Activated naive CD4-positive, alpha-beta T cell treated with anti-CD3 and anti-CD28 coated beads, Interleukin-2, amount 10 ng/mL, durations not matched to agents 7 days and 5 days (primary cell): ENCODE measurements around the gene SHISAL2A.

Experiments
- CTCF ChIA-PET: fragments of 350-600 bp; sonication (Branson Sonifier 250); formaldehyde crosslinking; loops from one replicate; lab custom pipeline; 2021; ENCODE audit warnings: antibody characterized with exemption; lab: Charles Lee
- DNase-seq: peaks from one replicate; pipeline ENCODE4 v3.0.0-alpha.2; 2020
- H3K27ac Mint-ChIP-seq: one replicate; pipeline ENCODE4 v1.8.0; 2021; ENCODE audit warnings: mild to moderate bottlenecking, moderate library complexity, mixed read lengths
- H3K27me3 Mint-ChIP-seq: one replicate; pipeline ENCODE4 v1.8.0; 2021; ENCODE audit warnings: mild to moderate bottlenecking, mixed read lengths
- H3K36me3 Mint-ChIP-seq: one replicate; pipeline ENCODE4 v1.8.0; 2021; ENCODE audit warnings: mixed read lengths
- H3K4me1 Mint-ChIP-seq: one replicate; pipeline ENCODE4 v1.8.0; 2021; ENCODE audit warnings: mixed read lengths
- H3K4me3 Mint-ChIP-seq: one replicate; pipeline ENCODE4 v1.8.0; 2021; ENCODE audit warnings: mild to moderate bottlenecking, moderate library complexity, mixed read lengths
- H3K9me3 Mint-ChIP-seq: one replicate; pipeline ENCODE4 v1.8.0; 2021; ENCODE audit warnings: mixed read lengths

Gene SHISAL2A

GRCh38 chr1:52632732-52633290 is at the start of gene SHISAL2A:
TSS of gene SHISAL2A (plus strand) at chr1:52633168. CDS start at chr1:52633494, 326 bp downstream.
- Mint-ChIP-seq H3K4me1 (peaks cover 62% of the 10 kb centered on the region), H3K9me3 (peaks cover 9% of the 10 kb centered on the region), H3K27me3 (peaks cover 14% of the 10 kb centered on the region), H3K4me3 (peak within 1 kb of the TSS; percentile 84), H3K27ac (peak within 1 kb of the TSS; percentile 91), H3K36me3 (peaks cover 26% of the 10 kb centered on the region)
- DNase-seq: peak; percentile 78
- CTCF ChIA-PET: interaction anchor here (1.1 to 1.2 kb wide), 2 partner anchors 52 to 53 kb away, joined by 3 to 4 read pairs; no protein-coding TSS in a partner anchor

GRCh38 chr1:52585474-52585873 is 47.5 kb upstream of the SHISAL2A start:
- Mint-ChIP-seq H3K36me3 (peaks cover 2% of the 10 kb centered on the region), H3K27ac (no peak overlapping the region), H3K9me3 (no peaks in the 10 kb centered on the region), H3K27me3 (peaks cover 7% of the 10 kb centered on the region), H3K4me3 (no peak overlapping the region), H3K4me1 (no peaks in the 10 kb centered on the region)
- CTCF ChIA-PET: no interaction called here
- no peak for DNase-seq

GRCh38 chr1:52588027-52588426 is 44.9 kb upstream of the SHISAL2A start:
- H3K27me3 Mint-ChIP-seq: peaks cover 7% of the 10 kb centered on the region
- H3K36me3 Mint-ChIP-seq: no peaks in the 10 kb centered on the region
- CTCF ChIA-PET: no interaction called here

GRCh38 chr1:52588535-52588934 is 44.4 kb upstream of the SHISAL2A start:
- Mint-ChIP-seq H3K27me3 (peaks cover 7% of the 10 kb centered on the region), H3K27ac (no peak overlapping the region), H3K9me3 (no peaks in the 10 kb centered on the region), H3K4me3 (no peak overlapping the region), H3K36me3 (no peaks in the 10 kb centered on the region), H3K4me1 (no peaks in the 10 kb centered on the region)
- CTCF ChIA-PET: no interaction called here
- no peak for DNase-seq

More at GRCh38 chr1:52588027-52588426, 44.9 kb upstream of the SHISAL2A start:
- H3K27ac Mint-ChIP-seq: no peak overlapping the region
- H3K4me1 Mint-ChIP-seq: no peaks in the 10 kb centered on the region
- DNase-seq: no peak
- H3K9me3 Mint-ChIP-seq: no peaks in the 10 kb centered on the region
- H3K4me3 Mint-ChIP-seq: no peak overlapping the region

GRCh38 chr1:52590266-52590665 is 42.7 kb upstream of the SHISAL2A start:
- no peak for DNase-seq
- H3K4me1 Mint-ChIP-seq: no peaks in the 10 kb centered on the region
- no peaks in the 10 kb centered on the region for H3K36me3 Mint-ChIP-seq
- no peak overlapping the region for H3K27ac Mint-ChIP-seq
- no peaks in the 10 kb centered on the region for H3K9me3 Mint-ChIP-seq
- H3K27me3 Mint-ChIP-seq: peaks cover 17% of the 10 kb centered on the region
- CTCF ChIA-PET: no interaction called here
- no peak overlapping the region for H3K4me3 Mint-ChIP-seq

- H3K27me3 Mint-ChIP-seq: peaks cover 25% of the 10 kb centered on the region
- no peak overlapping the region for H3K4me3 Mint-ChIP-seq
- CTCF ChIA-PET: interaction anchor here (1.0 kb wide), 1 partner anchor 25 kb away, joined by 3 read pairs; no protein-coding TSS in a partner anchor
- no peak for DNase-seq
- H3K27ac Mint-ChIP-seq: no peak overlapping the region
- H3K9me3 Mint-ChIP-seq: no peaks in the 10 kb centered on the region
- H3K4me1 Mint-ChIP-seq: no peaks in the 10 kb centered on the region
- H3K36me3 Mint-ChIP-seq: no peaks in the 10 kb centered on the region
These were observed 40.2 kb upstream of the SHISAL2A start for GRCh38 chr1:52592637-52593323.

GRCh38 chr1:52593495-52593894 is 39.5 kb upstream of the SHISAL2A start:
- Mint-ChIP-seq H3K27ac (no peak overlapping the region), H3K36me3 (no peaks in the 10 kb centered on the region), H3K4me1 (no peaks in the 10 kb centered on the region), H3K9me3 (no peaks in the 10 kb centered on the region), H3K4me3 (no peak overlapping the region), H3K27me3 (peaks cover 24% of the 10 kb centered on the region)
- CTCF ChIA-PET: interaction anchor here (1.0 to 1.1 kb wide), 2 partner anchors 26 to 65 kb away, joined by 3 read pairs; no protein-coding TSS in a partner anchor
- DNase-seq: no peak

GRCh38 chr1:52595061-52595460 is 37.9 kb upstream of the SHISAL2A start:
- Mint-ChIP-seq H3K9me3 (no peaks in the 10 kb centered on the region), H3K27me3 (peaks cover 18% of the 10 kb centered on the region), H3K4me1 (peaks cover 2% of the 10 kb centered on the region), H3K4me3 (no peak overlapping the region), H3K36me3 (no peaks in the 10 kb centered on the region), H3K27ac (no peak overlapping the region)
- no peak for DNase-seq
- CTCF ChIA-PET: no interaction called here

- Mint-ChIP-seq H3K36me3 (no peaks in the 10 kb centered on the region), H3K27me3 (peaks cover 18% of the 10 kb centered on the region), H3K27ac (no peak overlapping the region), H3K4me3 (no peak overlapping the region), H3K4me1 (peaks cover 18% of the 10 kb centered on the region), H3K9me3 (no peaks in the 10 kb centered on the region)
- CTCF ChIA-PET: no interaction called here
- no peak for DNase-seq
These were observed 35.1 kb upstream of the SHISAL2A start for GRCh38 chr1:52597912-52598311.

- CTCF ChIA-PET: interaction anchor here (0.7 kb wide), 1 partner anchor 76 kb away, joined by 3 read pairs; no protein-coding TSS in a partner anchor
- no peak for DNase-seq
- peaks cover 18% of the 10 kb centered on the region for H3K27me3 Mint-ChIP-seq
- H3K4me3 Mint-ChIP-seq: no peak overlapping the region
- H3K9me3 Mint-ChIP-seq: no peaks in the 10 kb centered on the region
- no peaks in the 10 kb centered on the region for H3K36me3 Mint-ChIP-seq
- H3K27ac Mint-ChIP-seq: no peak overlapping the region
- H3K4me1 Mint-ChIP-seq: peaks cover 26% of the 10 kb centered on the region
These were observed 34.2 kb upstream of the SHISAL2A start for GRCh38 chr1:52598729-52599128.

GRCh38 chr1:52599236-52599635 is 33.7 kb upstream of the SHISAL2A start:
- H3K4me3 Mint-ChIP-seq: no peak overlapping the region

GRCh38 chr1:52600533-52601179 is 32.3 kb upstream of the SHISAL2A start:
- CTCF ChIA-PET: no interaction called here
- no peak for DNase-seq
- Mint-ChIP-seq H3K36me3 (peaks cover 7% of the 10 kb centered on the region), H3K4me1 (peaks cover 45% of the 10 kb centered on the region), H3K27ac (no peak overlapping the region), H3K27me3 (peaks cover 4% of the 10 kb centered on the region), H3K9me3 (no peaks in the 10 kb centered on the region), H3K4me3 (no peak overlapping the region)

More at GRCh38 chr1:52599236-52599635, 33.7 kb upstream of the SHISAL2A start:
- peaks cover under 1% of the 10 kb centered on the region for H3K36me3 Mint-ChIP-seq
- H3K9me3 Mint-ChIP-seq: no peaks in the 10 kb centered on the region
- CTCF ChIA-PET: interaction anchor here (0.7 kb wide), 1 partner anchor 77 kb away, joined by 3 read pairs; no protein-coding TSS in a partner anchor
- no peak for DNase-seq
- peaks cover 17% of the 10 kb centered on the region for H3K27me3 Mint-ChIP-seq
- H3K4me1 Mint-ChIP-seq: peaks cover 31% of the 10 kb centered on the region
- H3K27ac Mint-ChIP-seq: no peak overlapping the region

GRCh38 chr1:52601519-52601918 is 31.4 kb upstream of the SHISAL2A start:
- Mint-ChIP-seq H3K36me3 (peaks cover 15% of the 10 kb centered on the region), H3K27me3 (peaks cover 4% of the 10 kb centered on the region), H3K9me3 (no peaks in the 10 kb centered on the region), H3K4me3 (peak overlapping the region; percentile 58), H3K27ac (peak overlapping the region; percentile 83), H3K4me1 (peaks cover 52% of the 10 kb centered on the region)
- DNase-seq: no peak
- CTCF ChIA-PET: interaction anchor here (1.1 kb wide), 1 partner anchor 197 kb away, joined by 4 read pairs; the partner anchor contains the start of genes ORC1 and PRPF38A
